ENCODE measurements around the gene SMAD3. TPM values are rescaled to one million over a fixed set of nuclear protein-coding genes. Genes with fewer than 3 reads are reported as not detected.

SMAD3 gene
- total RNA-seq, 1 experiment from 2014 or later = 54.8 TPM

DNA sequence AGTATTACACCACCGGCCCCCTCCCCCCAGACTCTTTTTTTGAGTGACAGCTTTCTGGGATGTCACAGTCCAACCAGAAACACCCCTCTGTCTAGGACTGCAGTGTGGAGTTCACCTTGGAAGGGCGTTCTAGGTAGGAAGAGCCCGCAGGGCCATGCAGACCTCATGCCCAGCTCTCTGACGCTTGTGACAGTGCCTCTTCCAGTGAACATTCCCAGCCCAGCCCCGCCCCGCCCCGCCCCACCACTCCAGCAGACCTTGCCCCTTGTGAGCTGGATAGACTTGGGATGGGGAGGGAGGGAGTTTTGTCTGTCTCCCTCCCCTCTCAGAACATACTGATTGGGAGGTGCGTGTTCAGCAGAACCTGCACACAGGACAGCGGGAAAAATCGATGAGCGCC is 125.4 kb downstream of the SMAD3 start:
- no peak for TF ChIP-seq CTCF (IDR thresholded peaks at IDR 0.05; ENCODE audit: insufficient read depth in 1 of 2, low read depth in 1 of 2, low read length in 1 of 2, severe bottlenecking in 1 of 2, unreplicated experiment in 1 of 2)
- POLR2A ChIA-PET = interaction anchor here (0.6 kb wide), 1 partner anchor 27 kb away, joined by 9 read pairs; no protein-coding TSS in a partner anchor
- no peaks in the 10 kb centered on the region for H3K9me3 ChIP-seq
- intact Hi-C loops (cut with micrococcal nuclease; ENCODE audit: unreplicated experiment) = no loop called here
- H3K27ac Mint-ChIP-seq (ENCODE audit: unreplicated experiment) = no peak overlapping the region
- peaks cover 5% of the 10 kb centered on the region; the same call in 1 of the 2 replicates for H3K36me3 ChIP-seq (ENCODE audit: control insufficient read depth, insufficient read depth, low read length)
- H3K27me3 Mint-ChIP-seq (ENCODE audit: insufficient read depth, unreplicated experiment) = no peaks in the 10 kb centered on the region
- no peaks in the 10 kb centered on the region for H3K4me1 Mint-ChIP-seq (ENCODE audit: low read depth, unreplicated experiment)
- CTCF ChIA-PET = interaction anchor here (0.6 to 0.8 kb wide), 2 partner anchors 68 to 213 kb away, joined by 3 to 4 read pairs; no protein-coding TSS in a partner anchor
- BruUV-seq (replicated peaks) = no TSS peak
- no peaks in the 10 kb centered on the region for H3K9me3 Mint-ChIP-seq (ENCODE audit: unreplicated experiment)
- H3K4me1 ChIP-seq = peaks cover 10% of the 10 kb centered on the region; the same call in 1 of the 2 replicates
- no peaks in the 10 kb centered on the region for H3K27me3 ChIP-seq (replicated peaks; ENCODE audit: control insufficient read depth, insufficient read depth, low read length)
- peaks cover 76% of the 10 kb centered on the region for H3K36me3 Mint-ChIP-seq (ENCODE audit: insufficient read depth, unreplicated experiment)
- no peak for DNase-seq
- H3K4me3 ChIP-seq (ENCODE audit: low read depth, low read length) = no peak overlapping the region
- H3K4me3 Mint-ChIP-seq (ENCODE audit: unreplicated experiment) = no peak overlapping the region

- CTCF ChIA-PET = no interaction called here
- no peak overlapping the region for H3K4me3 ChIP-seq (ENCODE audit: low read depth, low read length)
- peaks cover 73% of the 10 kb centered on the region for H3K36me3 Mint-ChIP-seq (ENCODE audit: insufficient read depth, unreplicated experiment)
- no peak overlapping the region for H3K27ac Mint-ChIP-seq (ENCODE audit: unreplicated experiment)
- peaks cover 2% of the 10 kb centered on the region; the same call in 1 of the 2 replicates for H3K36me3 ChIP-seq (ENCODE audit: control insufficient read depth, insufficient read depth, low read length)
- TF ChIP-seq CTCF (IDR thresholded peaks at IDR 0.05; ENCODE audit: insufficient read depth in 1 of 2, low read depth in 1 of 2, low read length in 1 of 2, severe bottlenecking in 1 of 2, unreplicated experiment in 1 of 2) = no peak
- POLR2A ChIA-PET = no interaction called here
- H3K27me3 ChIP-seq (replicated peaks; ENCODE audit: control insufficient read depth, insufficient read depth, low read length) = no peaks in the 10 kb centered on the region
- H3K4me3 Mint-ChIP-seq (ENCODE audit: unreplicated experiment) = no peak overlapping the region
- no peak for DNase-seq
- H3K9me3 ChIP-seq = no peaks in the 10 kb centered on the region
- H3K27me3 Mint-ChIP-seq (ENCODE audit: insufficient read depth, unreplicated experiment) = no peaks in the 10 kb centered on the region
- intact Hi-C loops (cut with micrococcal nuclease; ENCODE audit: unreplicated experiment) = no loop called here
- H3K4me1 ChIP-seq = peaks cover 10% of the 10 kb centered on the region; the same call in 1 of the 2 replicates
- no peaks in the 10 kb centered on the region for H3K9me3 Mint-ChIP-seq (ENCODE audit: unreplicated experiment)
- no peaks in the 10 kb centered on the region for H3K4me1 Mint-ChIP-seq (ENCODE audit: low read depth, unreplicated experiment)
- BruUV-seq (replicated peaks) = no TSS peak
These were observed 126.9 kb downstream of the SMAD3 start for GRCh38 chr15:67192185-67192820.

DNA sequence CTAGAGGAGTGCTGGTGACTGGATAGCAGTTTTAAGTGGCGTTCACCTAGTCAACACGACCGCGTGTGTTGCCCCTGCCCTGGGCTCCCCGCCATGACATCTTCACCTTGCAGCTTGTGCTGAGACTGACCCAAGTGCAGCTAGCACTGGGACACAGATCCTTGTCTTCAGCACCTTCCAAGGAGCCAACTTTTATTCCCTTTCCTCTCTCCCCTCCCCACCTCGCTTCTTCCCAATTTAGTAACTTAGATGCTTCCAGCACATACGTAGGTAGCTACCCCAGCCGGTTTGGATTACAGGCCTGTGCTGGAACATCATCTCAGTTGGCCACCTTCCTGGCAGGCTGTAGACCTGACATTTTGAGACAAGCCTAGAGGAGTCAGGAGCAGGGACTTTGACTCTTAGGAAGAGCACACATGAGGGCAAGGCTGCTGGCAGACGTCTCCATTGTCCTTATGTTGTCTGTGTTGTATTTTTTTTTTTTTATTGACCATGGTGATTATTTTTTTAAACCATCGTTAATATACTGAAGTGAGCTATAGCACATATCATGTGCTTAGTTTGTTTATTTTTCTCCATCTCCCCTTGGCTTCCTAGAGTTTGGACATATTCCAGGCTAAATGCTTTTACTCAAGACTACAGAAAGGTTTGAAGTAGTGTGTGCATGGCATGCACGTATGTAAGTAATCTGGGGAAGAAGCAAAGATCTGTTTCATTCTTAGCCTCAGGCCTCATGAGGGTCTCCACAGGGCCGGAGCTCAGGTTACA is 128.0 kb downstream of the SMAD3 start:
- Mint-ChIP-seq H3K27ac (ENCODE audit: unreplicated experiment) (no peak overlapping the region), H3K4me3 (ENCODE audit: unreplicated experiment) (no peak overlapping the region), H3K4me1 (ENCODE audit: low read depth, unreplicated experiment) (no peaks in the 10 kb centered on the region), H3K36me3 (ENCODE audit: insufficient read depth, unreplicated experiment) (peaks cover 72% of the 10 kb centered on the region), H3K27me3 (ENCODE audit: insufficient read depth, unreplicated experiment) (no peaks in the 10 kb centered on the region), H3K9me3 (ENCODE audit: unreplicated experiment) (no peaks in the 10 kb centered on the region)
- ChIA-PET POLR2A (no interaction called here), CTCF (no interaction called here)
- Histone ChIP-seq H3K9me3 (no peaks in the 10 kb centered on the region), H3K4me3 (ENCODE audit: low read depth, low read length) (no peak overlapping the region), H3K4me1 (peaks cover 10% of the 10 kb centered on the region; the same call in 1 of the 2 replicates), H3K36me3 (ENCODE audit: control insufficient read depth, insufficient read depth, low read length) (0 out of 2 replicates have a peak, but pooled peaks cover 2% of the 10 kb centered on the region), H3K27me3 (replicated peaks; ENCODE audit: control insufficient read depth, insufficient read depth, low read length) (no peaks in the 10 kb centered on the region)
- intact Hi-C loops (cut with micrococcal nuclease; ENCODE audit: unreplicated experiment) = no loop called here
- no peak for TF ChIP-seq CTCF (IDR thresholded peaks at IDR 0.05; ENCODE audit: insufficient read depth in 1 of 2, low read depth in 1 of 2, low read length in 1 of 2, severe bottlenecking in 1 of 2, unreplicated experiment in 1 of 2)
- DNase-seq = no peak
- no TSS peak for BruUV-seq (replicated peaks)
